Lower lobe of right lung (tissue), 2 donors: ENCODE data around the gene ATXN7L3. TPM values are rescaled to one million over a fixed set of nuclear protein-coding genes. Genes with fewer than 3 reads are reported as not detected.

Experiments
- ATAC-seq, 2 donors: fragments of 200-7000 bp; cut with Tn5 transposase; one replicate each; pipeline ENCODE4 v1.9.1; 2020 to 2022; ENCODE audit warnings: mild to moderate bottlenecking in 2 of 2, moderate library complexity in 2 of 2
- DNase-seq: peaks from one replicate; pipeline ENCODE4 v3.0.0-alpha.2; 2020
- H3K27ac ChIP-seq: fragments of 200-600 bp; one replicate; pipeline ENCODE4 v1.8.0; 2022
- H3K27me3 ChIP-seq: fragments of 200-600 bp; one replicate; pipeline ENCODE4 v1.8.0; 2022; ENCODE audit warnings: low read depth
- H3K36me3 ChIP-seq: fragments of 200-600 bp; one replicate; pipeline ENCODE4 v1.8.0; 2022; ENCODE audit warnings: mild to moderate bottlenecking
- H3K4me1 ChIP-seq: fragments of 200-600 bp; one replicate; pipeline ENCODE4 v1.8.0; 2022
- H3K4me3 ChIP-seq: fragments of 200-600 bp; one replicate; pipeline ENCODE4 v1.8.0; 2022; ENCODE audit warnings: mild to moderate bottlenecking
- H3K9me3 ChIP-seq: fragments of 200-600 bp; one replicate; pipeline ENCODE4 v1.8.0; 2022
- CTCF ChIP-seq: fragments of 200-600 bp; IDR thresholded peaks from one replicate; pipeline ENCODE4 v1.8.0; 2022; ENCODE audit warnings: antibody characterized with exemption, mild to moderate bottlenecking
- intact Hi-C: fragments of 100-400 bp; cut with DNase I; formaldehyde crosslinking; loops from one replicate; pipeline ENCODE4 v1.11.0; 2022
- total RNA-seq: library from RNA; stranded (reverse); fragmentation: NEBNext Ultra II Directional; extraction: Animal tissue kit (Norgen Biotek cat#: 25700); gene quantifications from one replicate; pipeline ENCODE4 v1.2.1, GENCODE V29; 2021
- donor health status: DM: no; HTN: yes; CAD: no; lungs with severe emphysema.

ATXN7L3 gene
- total RNA-seq, 1 donor from 2014 or later = 67.4 TPM

DNA sequence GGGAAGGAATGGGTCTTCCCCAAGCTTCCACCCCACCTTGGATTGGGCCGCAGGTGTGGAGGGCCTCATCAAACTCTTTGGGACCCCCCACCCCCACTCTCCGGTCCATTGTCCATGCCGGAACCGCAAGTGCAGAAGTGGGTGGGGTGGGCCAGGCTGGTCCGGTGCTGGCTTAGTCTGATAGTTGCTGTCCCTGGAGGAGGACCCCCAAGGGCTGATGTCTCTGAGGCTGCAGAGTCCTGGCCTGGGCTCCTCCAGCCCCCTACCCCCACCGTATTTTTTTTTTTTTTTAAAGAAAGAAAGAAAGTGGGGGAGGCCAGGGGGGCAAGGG, 7.1 kb upstream of the ATXN7L3 start:
- H3K4me3 ChIP-seq = no peak overlapping the region
- no peaks in the 10 kb centered on the region for H3K27me3 ChIP-seq
- no peak for DNase-seq
- no peak overlapping the region for H3K27ac ChIP-seq
- peaks cover 28% of the 10 kb centered on the region for H3K4me1 ChIP-seq
- peaks cover 54% of the 10 kb centered on the region for H3K36me3 ChIP-seq
- no peak for TF ChIP-seq CTCF
- ATAC-seq = no peak
- intact Hi-C loops = no loop called here
- H3K9me3 ChIP-seq = no peaks in the 10 kb centered on the region

DNA sequence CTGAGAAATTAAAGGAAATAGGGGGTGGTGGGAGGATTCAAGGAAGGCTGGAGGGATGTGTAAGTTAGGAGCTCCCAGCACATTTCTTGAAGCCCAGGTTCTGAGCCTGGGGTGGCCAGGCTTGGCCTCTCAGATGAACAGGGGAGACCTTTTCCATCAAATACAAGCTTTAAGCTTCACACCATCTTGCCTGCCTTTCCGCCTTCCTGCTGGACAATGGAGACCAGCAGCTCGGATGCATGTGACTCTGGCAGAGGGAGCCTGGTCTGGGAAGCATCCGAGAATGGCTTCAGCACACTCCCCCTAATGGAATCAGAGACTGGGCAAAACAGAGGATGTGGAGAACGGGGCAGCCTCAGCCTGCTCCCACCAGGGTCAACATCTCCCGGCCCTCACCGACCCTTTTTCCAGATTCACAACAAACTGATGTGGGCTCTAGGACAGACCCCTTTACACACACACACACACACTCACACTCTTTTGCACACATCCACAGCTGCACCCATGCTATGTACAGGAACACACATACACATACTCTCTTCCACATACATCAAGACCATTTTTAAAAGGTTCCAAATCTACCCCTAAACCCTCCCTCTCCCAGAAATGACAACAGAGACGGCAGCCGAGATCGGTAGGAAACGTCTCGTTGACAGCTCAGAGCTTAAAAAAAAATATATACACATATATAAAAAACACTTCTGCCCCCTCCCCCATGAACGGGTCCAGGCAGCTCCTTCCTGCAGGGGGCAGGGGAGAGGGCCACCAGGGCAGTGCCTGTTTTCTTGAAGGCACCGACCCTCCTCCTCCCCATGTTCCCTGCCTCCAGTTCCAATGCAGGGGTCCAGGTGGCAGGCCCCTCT, 6.5 kb upstream of the ATXN7L3 start:
- TF ChIP-seq CTCF = no peak
- H3K4me3 ChIP-seq = no peak overlapping the region
- H3K36me3 ChIP-seq = peaks cover 48% of the 10 kb centered on the region
- ATAC-seq (no peak), DNase-seq (no peak)
- H3K27me3 ChIP-seq = no peaks in the 10 kb centered on the region
- no peaks in the 10 kb centered on the region for H3K9me3 ChIP-seq
- H3K27ac ChIP-seq = no peak overlapping the region
- intact Hi-C loops = no loop called here
- peaks cover 31% of the 10 kb centered on the region for H3K4me1 ChIP-seq

DNA sequence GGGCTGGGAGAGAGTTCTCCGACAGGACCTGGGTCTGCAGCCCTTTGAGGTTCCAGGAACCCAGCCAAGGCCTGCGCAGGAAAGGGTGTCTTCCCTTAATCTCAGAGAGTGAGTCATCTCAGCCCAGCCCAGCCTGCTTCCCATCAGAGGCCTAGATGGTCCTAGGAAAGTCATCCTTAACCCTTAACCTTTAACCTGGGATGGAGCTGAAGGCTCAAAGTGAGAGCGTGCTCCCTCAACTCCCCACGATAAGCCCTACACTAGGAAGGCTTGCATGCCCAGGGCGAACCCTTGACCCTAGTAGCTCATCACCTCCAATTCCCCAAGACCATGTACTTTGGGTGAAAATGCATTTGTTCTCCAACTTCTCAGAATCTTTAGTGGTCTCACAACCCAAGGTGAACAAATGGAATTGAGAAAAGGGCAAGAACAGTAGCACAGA, 4.8 kb upstream of the ATXN7L3 start:
- no peaks in the 10 kb centered on the region for H3K27me3 ChIP-seq
- DNase-seq = peak; percentile 42
- peaks cover 23% of the 10 kb centered on the region for H3K4me1 ChIP-seq
- intact Hi-C loops = no loop called here
- H3K36me3 ChIP-seq = peaks cover 31% of the 10 kb centered on the region
- H3K27ac ChIP-seq = no peak overlapping the region
- no peak overlapping the region for H3K4me3 ChIP-seq
- ATAC-seq = no peak
- no peak for TF ChIP-seq CTCF
- H3K9me3 ChIP-seq = no peaks in the 10 kb centered on the region

- intact Hi-C loops = no loop called here
- H3K27ac ChIP-seq = no peak overlapping the region
Observed at GRCh38 chr17:44203731-44204440, 4.2 kb upstream of the ATXN7L3 start.

GRCh38 chr17:44202756-44203155, 3.1 kb upstream of the ATXN7L3 start:
- Histone ChIP-seq H3K4me3 (no peak overlapping the region), H3K27me3 (no peaks in the 10 kb centered on the region), H3K36me3 (peaks cover 14% of the 10 kb centered on the region), H3K27ac (no peak overlapping the region), H3K9me3 (no peaks in the 10 kb centered on the region), H3K4me1 (peaks cover 29% of the 10 kb centered on the region)
- peak; percentile 37 for DNase-seq
- no peak for ATAC-seq
- intact Hi-C loops = no loop called here
- TF ChIP-seq CTCF = no peak

More at GRCh38 chr17:44203731-44204440, 4.2 kb upstream of the ATXN7L3 start:
- no peaks in the 10 kb centered on the region for H3K27me3 ChIP-seq
- H3K4me1 ChIP-seq = peaks cover 23% of the 10 kb centered on the region
- H3K36me3 ChIP-seq = peaks cover 25% of the 10 kb centered on the region
- peak; percentile 45 for DNase-seq
- no peak for ATAC-seq
- H3K9me3 ChIP-seq = no peaks in the 10 kb centered on the region
- H3K4me3 ChIP-seq = no peak overlapping the region
- peak; percentile 63 for TF ChIP-seq CTCF
